HUES64 (cell line): Measurements from ENCODE around the gene ACOX3.

Experiments
- H3K27ac ChIP-seq: 2 replicates; pipeline ENCODE4 v1.7.0; 2013; ENCODE audit warnings: low read depth, low read length, inconsistent platforms
- H3K27me3 ChIP-seq: 2 replicates; pipeline ENCODE4 v1.6.1; 2013; ENCODE audit warnings: mild to moderate bottlenecking, low read length; ENCODE audit not compliant: insufficient read depth
- H3K36me3 ChIP-seq: 2 replicates; pipeline ENCODE4 v1.6.1; 2013; ENCODE audit warnings: mild to moderate bottlenecking, low read length; ENCODE audit not compliant: insufficient read depth
- H3K4me1 ChIP-seq: 2 replicates; pipeline ENCODE4 v1.6.1; 2013; ENCODE audit warnings: mild to moderate bottlenecking, low read length, moderate library complexity; ENCODE audit not compliant: insufficient read depth
- H3K4me3 ChIP-seq: 2 replicates; pipeline ENCODE4 v1.5.1; 2013; ENCODE audit warnings: mild to moderate bottlenecking, low read length, moderate library complexity
- H3K9ac ChIP-seq: 2 replicates; pipeline ENCODE4 v1.6.1; 2013; ENCODE audit warnings: mild to moderate bottlenecking, low read depth, low read length
- H3K9me3 ChIP-seq: 2 replicates; pipeline ENCODE4 v1.6.1; 2013; ENCODE audit warnings: low read depth, low read length; ENCODE audit not compliant: insufficient read depth
- WGBS: fragments of 150-250, 120-280 bp; methylation state at CpG from one replicate; pipeline ENCODE4 v1.1.7; 2013; ENCODE audit warnings: missing lambda C conversion rate; 5-methylcytosine and 5-hydroxymethylcytosine counted together

The ACOX3 gene

GRCh38 chr4:8378101-8378724 lies 62.3 kb downstream of the ACOX3 start:
- no peaks in the 10 kb centered on the region for H3K27me3 ChIP-seq

GRCh38 chr4:8377103-8378075 lies 63.1 kb downstream of the ACOX3 start:
- Histone ChIP-seq H3K9me3 (no peaks in the 10 kb centered on the region), H3K9ac (no peak overlapping the region), H3K4me1 (no peaks in the 10 kb centered on the region), H3K36me3 (no peaks in the 10 kb centered on the region), H3K4me3 (no peak overlapping the region), H3K27ac (no peak overlapping the region), H3K27me3 (no peaks in the 10 kb centered on the region)
- 94% methylated on average over 39 of the region's 39 CpGs for WGBS

More at GRCh38 chr4:8378101-8378724, 62.3 kb downstream of the ACOX3 start:
- no peak overlapping the region for H3K9ac ChIP-seq
- no peak overlapping the region for H3K4me3 ChIP-seq
- no peaks in the 10 kb centered on the region for H3K4me1 ChIP-seq
- no peaks in the 10 kb centered on the region for H3K36me3 ChIP-seq
- WGBS, result 92% methylated on average over 17 of the region's 17 CpGs
- no peaks in the 10 kb centered on the region for H3K9me3 ChIP-seq
- no peak overlapping the region for H3K27ac ChIP-seq

GRCh38 chr4:8376361-8377102 lies 64.0 kb downstream of the ACOX3 start:
- WGBS, result 77% methylated on average over 20 of the region's 20 CpGs
- Histone ChIP-seq H3K4me1 (no peaks in the 10 kb centered on the region), H3K9ac (no peak overlapping the region), H3K27ac (no peak overlapping the region), H3K36me3 (no peaks in the 10 kb centered on the region), H3K27me3 (no peaks in the 10 kb centered on the region), H3K4me3 (no peak overlapping the region), H3K9me3 (no peaks in the 10 kb centered on the region)

DNA sequence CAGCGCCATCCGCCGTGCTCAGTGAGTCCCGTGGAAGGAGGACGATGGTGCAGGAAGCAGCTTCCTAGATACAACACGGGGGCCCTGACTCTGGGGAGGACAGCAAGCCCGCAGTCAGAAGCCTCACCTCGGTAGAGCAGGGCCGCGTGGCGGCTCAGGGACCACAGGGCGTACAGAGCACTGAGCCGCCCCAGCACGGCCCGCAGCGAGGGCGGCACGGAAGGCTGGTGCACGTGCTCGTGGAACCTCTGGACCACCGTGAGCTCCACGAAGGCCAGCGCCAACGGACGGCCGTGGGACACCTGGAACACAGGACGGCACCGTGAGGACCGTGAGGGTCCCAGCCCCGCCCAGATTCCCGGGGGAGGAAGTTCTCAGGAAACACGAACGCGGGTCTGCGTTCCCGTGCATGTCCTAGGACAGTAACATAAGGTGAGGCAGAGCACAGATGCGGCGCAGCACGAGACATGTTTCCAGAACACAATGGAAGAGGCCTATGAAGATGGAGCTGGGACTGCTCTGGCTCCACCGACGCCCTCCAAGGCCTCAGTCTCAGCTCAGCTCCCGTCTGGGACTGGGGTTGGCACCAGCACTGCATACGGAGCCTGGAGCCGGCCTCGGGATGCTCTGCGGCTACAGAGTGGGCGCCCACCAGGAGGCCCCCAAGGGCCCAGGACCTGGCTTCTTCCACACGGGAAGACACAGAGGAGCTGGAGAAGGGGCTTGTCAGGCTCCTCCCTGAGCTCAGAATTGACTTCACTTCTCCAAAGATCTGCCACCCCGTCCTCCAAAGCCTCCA lies 65.5 kb downstream of the ACOX3 start:
- H3K27me3 ChIP-seq, result no peaks in the 10 kb centered on the region
- H3K4me1 ChIP-seq, result no peaks in the 10 kb centered on the region
- 94% methylated on average over 49 of the region's 49 CpGs for WGBS
- no peaks in the 10 kb centered on the region for H3K9me3 ChIP-seq
- H3K9ac ChIP-seq, result no peak overlapping the region
- no peak overlapping the region for H3K27ac ChIP-seq
- H3K36me3 ChIP-seq, result no peaks in the 10 kb centered on the region
- no peak overlapping the region for H3K4me3 ChIP-seq

- Histone ChIP-seq H3K9me3 (no peaks in the 10 kb centered on the region), H3K27me3 (no peaks in the 10 kb centered on the region), H3K4me1 (no peaks in the 10 kb centered on the region), H3K27ac (no peak overlapping the region), H3K9ac (no peak overlapping the region), H3K4me3 (no peak overlapping the region), H3K36me3 (no peaks in the 10 kb centered on the region)
- WGBS, result 91% methylated on average over 13 of the region's 13 CpGs
Measured at GRCh38 chr4:8373973-8374545, 66.5 kb downstream of the ACOX3 start.

DNA sequence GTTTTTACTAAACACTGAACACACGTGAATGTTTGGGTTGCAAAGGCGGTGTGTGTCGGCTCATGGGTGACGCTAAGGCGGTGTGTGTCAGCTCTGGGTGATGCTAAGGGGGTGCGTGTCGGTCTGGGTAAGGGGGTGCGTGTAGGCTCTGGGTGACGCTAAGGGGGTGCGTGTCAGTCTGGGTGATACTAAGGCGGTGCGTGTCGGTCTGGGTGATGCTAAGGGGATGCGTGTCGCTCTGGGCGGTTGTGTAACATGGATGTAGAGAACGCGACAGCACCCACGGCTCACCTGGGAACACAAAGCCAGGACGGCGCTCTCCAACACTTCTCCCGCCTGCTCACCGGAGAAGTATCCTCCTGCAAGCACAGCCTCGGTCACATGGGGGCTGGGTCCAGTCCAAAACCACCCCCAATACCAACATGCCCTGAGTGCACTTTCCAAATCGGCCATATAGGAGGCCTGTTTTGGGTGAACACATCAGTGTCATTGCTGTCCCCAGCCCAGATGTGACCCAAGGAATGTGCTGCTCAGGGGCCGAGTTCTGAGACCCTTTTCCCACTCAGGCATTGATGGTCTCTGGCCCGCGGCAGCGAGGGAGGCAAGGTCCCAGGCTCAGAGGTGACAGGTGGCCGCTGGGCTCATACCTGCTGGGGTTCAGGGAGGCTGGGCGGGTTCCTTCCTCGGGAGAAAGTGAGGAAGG lies 67.1 kb downstream of the ACOX3 start:
- H3K9ac ChIP-seq, result no peak overlapping the region
- no peaks in the 10 kb centered on the region for H3K4me1 ChIP-seq
- H3K9me3 ChIP-seq, result no peaks in the 10 kb centered on the region
- no peaks in the 10 kb centered on the region for H3K36me3 ChIP-seq
- H3K27me3 ChIP-seq, result no peaks in the 10 kb centered on the region
- 94% methylated on average over 32 of the region's 32 CpGs for WGBS
- no peak overlapping the region for H3K4me3 ChIP-seq
- H3K27ac ChIP-seq, result no peak overlapping the region

DNA sequence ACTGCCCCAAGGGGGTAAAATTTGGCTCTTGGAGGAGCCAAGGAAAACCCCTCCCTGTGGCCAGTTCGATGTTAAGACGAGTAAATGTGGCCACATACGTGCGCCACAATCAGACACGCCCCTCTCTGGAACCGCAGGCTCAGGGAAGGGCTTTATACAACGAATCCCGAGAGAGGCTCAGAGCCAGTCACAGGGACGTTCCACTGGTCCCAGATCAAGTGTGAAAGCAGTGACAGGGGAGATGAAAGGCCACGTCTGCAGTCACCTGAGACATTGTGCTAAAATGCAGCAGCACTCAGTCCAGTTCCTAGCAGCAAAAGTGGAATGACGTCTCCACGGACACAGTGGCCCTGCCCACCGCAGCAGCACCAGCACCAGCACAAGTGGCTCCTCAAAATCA lies 68.0 kb downstream of the ACOX3 start:
- H3K27me3 ChIP-seq, result no peaks in the 10 kb centered on the region
- no peaks in the 10 kb centered on the region for H3K9me3 ChIP-seq
- 88% methylated on average over 13 of the region's 13 CpGs for WGBS
- H3K27ac ChIP-seq, result no peak overlapping the region
- no peak overlapping the region for H3K9ac ChIP-seq
- H3K4me3 ChIP-seq, result no peak overlapping the region
- no peaks in the 10 kb centered on the region for H3K36me3 ChIP-seq
- no peaks in the 10 kb centered on the region for H3K4me1 ChIP-seq

DNA sequence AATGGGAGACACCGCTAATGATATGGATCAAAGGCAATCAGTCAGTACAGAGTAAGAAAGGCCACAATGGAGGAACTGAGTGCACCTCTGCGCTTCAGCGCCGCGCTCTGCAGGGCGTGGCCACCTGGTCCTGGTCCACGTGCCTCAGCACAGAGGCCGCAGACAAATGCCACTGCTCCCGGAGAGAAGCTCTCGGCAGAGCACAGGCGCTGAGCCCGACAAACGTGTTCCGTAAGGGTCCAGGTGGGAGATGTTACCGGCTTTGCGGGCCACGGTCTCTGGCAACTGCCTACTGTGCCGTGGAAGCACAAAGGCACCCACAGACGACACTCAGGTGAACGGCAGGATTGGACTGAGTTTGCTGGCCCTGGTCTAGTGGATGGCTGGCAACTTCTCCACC lies 68.9 kb downstream of the ACOX3 start:
- Histone ChIP-seq H3K36me3 (no peaks in the 10 kb centered on the region), H3K27me3 (no peaks in the 10 kb centered on the region), H3K9me3 (no peaks in the 10 kb centered on the region), H3K9ac (no peak overlapping the region), H3K4me1 (no peaks in the 10 kb centered on the region), H3K4me3 (no peak overlapping the region), H3K27ac (no peak overlapping the region)
- WGBS, result 95% methylated on average over 20 of the region's 20 CpGs

GRCh38 chr4:8370835-8371595 lies 69.5 kb downstream of the ACOX3 start:
- 93% methylated on average over 23 of the region's 24 CpGs for WGBS
- Histone ChIP-seq H3K4me3 (no peak overlapping the region), H3K9ac (no peak overlapping the region), H3K9me3 (no peaks in the 10 kb centered on the region), H3K27ac (no peak overlapping the region), H3K27me3 (no peaks in the 10 kb centered on the region), H3K36me3 (no peaks in the 10 kb centered on the region), H3K4me1 (no peaks in the 10 kb centered on the region)
